GM12878 (cell line): ENCODE data around the gene KHK. TPM values are rescaled to one million over a fixed set of nuclear protein-coding genes. Genes with fewer than 3 reads are reported as not detected.

Experiments used
- ATAC-seq: fragments of 200-7000 bp; cut with Tn5 transposase; 3 replicates; pipeline ENCODE4 v1.9.1; 2020; ENCODE audit warnings: mild to moderate bottlenecking, moderate library complexity
- BruUV-seq: library from RNA; stranded (reverse); fragments of 400-500 nt; replicated peaks from 2 replicates; lab custom pipeline; 2021; lab: Mats Ljungman, UMichigan
- CTCF ChIA-PET: fragments of 300-600 bp; sonication (Branson Sonifier 250); formaldehyde crosslinking; extraction: SDS; loops from one replicate; lab custom pipeline; 2021; ENCODE audit warnings: inconsistent platforms; lab: Yijun Ruan, JAX
- POLR2A ChIA-PET: fragments of 350-600 bp; formaldehyde crosslinking; extraction: SDS; loops from one replicate; lab custom pipeline; 2021; ENCODE audit warnings: inconsistent platforms; lab: Charles Lee
- RAD21 ChIA-PET: fragments of 300-600 bp; sonication (Branson Sonifier 250); formaldehyde crosslinking; loops from one replicate; lab custom pipeline; 2023; ENCODE audit warnings: antibody characterized with exemption; ENCODE audit not compliant: unreplicated experiment; lab: Charles Lee
- SMC1A ChIA-PET: fragments of 300-600 bp; sonication (Branson Sonifier 250); formaldehyde crosslinking; loops from one replicate; lab custom pipeline; 2023; ENCODE audit not compliant: unreplicated experiment, uncharacterized antibody; lab: Charles Lee
- DNase-seq: peaks from one replicate; pipeline ENCODE4 v3.0.0-alpha.2; 2011; ENCODE audit warnings: low read depth, low spot score
- FAIRE-seq: peaks from 3 replicates; lab custom pipeline; 2011; peaks lifted over from hg19 to GRCh38; lab: Jason Lieb, UNC
- H2AFZ ChIP-seq: 2 replicates; pipeline ENCODE4 v1.6.0; 2011; ENCODE audit warnings: low read depth, low read length, control low read depth; ENCODE audit not compliant: control insufficient read depth
- H3K27ac ChIP-seq: 2 replicates; pipeline ENCODE4 v1.5.1; 2011; ENCODE audit warnings: control low read depth; ENCODE audit not compliant: control insufficient read depth, insufficient read depth
- H3K27me3 ChIP-seq, 2 experiments: replicated peaks in 1 of 2; 2 replicates each; pipeline versions ENCODE4 v1.6.0 to v1.6.1; 2011; ENCODE audit warnings: low read length in 1 of 2; ENCODE audit not compliant: control insufficient read depth in 2 of 2, insufficient read depth in 2 of 2
- H3K36me3 ChIP-seq, 2 experiments: 2 replicates each; pipeline ENCODE4 v1.5.1; 2011; ENCODE audit warnings: low read length in 1 of 2; ENCODE audit not compliant: control insufficient read depth in 2 of 2, insufficient read depth in 2 of 2
- H3K4me1 ChIP-seq: 2 replicates; pipeline ENCODE4 v1.6.1; 2011; ENCODE audit warnings: mild to moderate bottlenecking, low read length, moderate library complexity, mixed read lengths; ENCODE audit not compliant: control insufficient read depth, insufficient read depth
- H3K4me2 ChIP-seq: 2 replicates; pipeline ENCODE4 v1.6.0; 2011; ENCODE audit warnings: control low read depth; ENCODE audit not compliant: control insufficient read depth, insufficient read depth
- H3K4me3 ChIP-seq: fragments of 200-600 bp; sonication (generic); 2 replicates; pipeline ENCODE4 v1.5.1; 2016
- H3K79me2 ChIP-seq: 2 replicates; pipeline ENCODE4 v1.6.0; 2011; ENCODE audit warnings: low read length; ENCODE audit not compliant: control insufficient read depth, insufficient read depth
- H3K9ac ChIP-seq: 2 replicates; pipeline ENCODE4 v1.8.0; 2011; ENCODE audit warnings: low read length, control low read depth, mixed read lengths; ENCODE audit not compliant: control insufficient read depth, insufficient read depth
- H3K9me3 ChIP-seq: replicated peaks from 3 replicates; pipeline ENCODE4 v1.5.1; 2011; ENCODE audit warnings: mild to moderate bottlenecking, low read length; ENCODE audit not compliant: control insufficient read depth, insufficient read depth
- H4K20me1 ChIP-seq: 2 replicates; pipeline ENCODE4 v1.6.0; 2011; ENCODE audit not compliant: control insufficient read depth, insufficient read depth
- EGR1 ChIP-seq, 2 experiments: IDR thresholded peaks; 1 replicate in 1 of 2; 2 replicates in 1 of 2; pipeline ENCODE4 v1.6.1; 2011 to 2012; ENCODE audit warnings: low read depth in 2 of 2, low read length in 2 of 2, borderline replicate concordance in 1 of 2, mild to moderate bottlenecking in 1 of 2, moderate library complexity in 1 of 2
- EP300 ChIP-seq, 2 experiments: fragments of 150-350 bp in 1 of 2; IDR thresholded peaks; 2 replicates each; pipeline ENCODE4 v1.6.1; 2011 to 2012; ENCODE audit warnings: low read depth in 2 of 2, low read length in 2 of 2, borderline replicate concordance in 1 of 2, improper control_type of control experiment in 1 of 2, inconsistent platforms in 1 of 2; ENCODE audit not compliant: control insufficient read depth in 1 of 2
- ETV6 ChIP-seq, 2 experiments: fragments of 450-650 bp in 1 of 2; IDR thresholded peaks in 1 of 2; conservative IDR thresholded peaks in 1 of 2; 2 replicates each; pipeline ENCODE4 v1.6.1; 2014; ENCODE audit warnings: antibody characterized with exemption in 1 of 2, borderline replicate concordance in 1 of 2, low read depth in 1 of 2, mild to moderate bottlenecking in 1 of 2, moderate library complexity in 1 of 2
- GABPA ChIP-seq: IDR thresholded peaks from 2 replicates; pipeline ENCODE4 v1.6.1; 2014; ENCODE audit warnings: antibody characterized with exemption, low read depth, mild to moderate bottlenecking, inconsistent platforms
- HCFC1 ChIP-seq: fragments of 150-350 bp; IDR thresholded peaks from 2 replicates; pipeline ENCODE4 v1.6.1; 2014; ENCODE audit warnings: low read length
- MYC ChIP-seq: IDR thresholded peaks from 2 replicates; pipeline ENCODE4 v1.6.1; 2011; ENCODE audit warnings: mild to moderate bottlenecking, low read length, moderate library complexity, inconsistent platforms; ENCODE audit not compliant: insufficient read depth, insufficient replicate concordance, insufficient read length, severe bottlenecking
- NFIC ChIP-seq: IDR thresholded peaks from 2 replicates; pipeline ENCODE4 v1.6.1; 2012; ENCODE audit warnings: low read depth, mild to moderate bottlenecking, inconsistent platforms, low read length, moderate library complexity
- PAX5 ChIP-seq: IDR thresholded peaks from 2 replicates; pipeline ENCODE4 v1.6.1; 2011; ENCODE audit warnings: low read depth, low read length, borderline replicate concordance
- SMAD1 ChIP-seq: fragments of 450-650 bp; IDR thresholded peaks from 2 replicates; pipeline ENCODE4 v1.6.1; 2018; ENCODE audit warnings: mild to moderate bottlenecking, low read depth; ENCODE audit not compliant: partially characterized antibody
- ZNF274 ChIP-seq: IDR thresholded peaks from one replicate; pipeline ENCODE4 v1.8.0; 2011; ENCODE audit not compliant: insufficient read length, insufficient read depth
- ZSCAN29 ChIP-seq: fragments of 450-650 bp; IDR thresholded peaks from 2 replicates; pipeline ENCODE4 v1.6.1; 2017; ENCODE audit warnings: mild to moderate bottlenecking, moderate library complexity
- WGBS: methylation state at CpG from one replicate; pipeline ENCODE4 v1.1.6; 2016; ENCODE audit warnings: low lambda C conversion rate; ENCODE audit not compliant: insufficient replicate concordance, insufficient coverage; ENCODE audit errors: missing lambda C conversion rate; 5-methylcytosine and 5-hydroxymethylcytosine counted together
- in situ Hi-C: fragments of 300-500 bp; cut with MboI; formaldehyde crosslinking; loops from 9 replicates; pipeline ENCODE4 v1.14.3; 2018; ENCODE audit warnings: mixed read lengths
- intact Hi-C: fragments of 100-400 bp; cut with micrococcal nuclease; formaldehyde crosslinking; loops from one replicate; pipeline ENCODE4 v1.14.2; 2022; ENCODE audit not compliant: unreplicated experiment
- polyA plus RNA-seq, 11 experiments: library from polyadenylated mRNA; depleted of rRNA in 4 of 11; unstranded in 6 of 11; stranded (reverse) in 5 of 11; fragments of >200 nt; fragmentation: Nextera tagmentation in 4 of 11; fragmentation: Illumina TruSeq in 1 of 11; extraction: Ambion mirVana in 4 of 11; extraction: Trizol in 1 of 11; gene quantifications; 1 replicate in 1 of 11; 2 replicates in 10 of 11; pipeline versions ENCODE4 v1.2.1 to v1.2.3, GENCODE V29; 2011 to 2016; ENCODE audit warnings: inconsistent platforms in 2 of 11, missing spikeins in 2 of 11, low read depth in 1 of 11
- total RNA-seq, 4 experiments: library from RNA; depleted of rRNA in 3 of 4; stranded (reverse); fragments of >200 nt in 3 of 4; fragmentation: Illumina TruSeq in 1 of 4; extraction: Trizol in 1 of 4; gene quantifications; 2 replicates each; pipeline versions ENCODE4 v1.2.1 to v1.2.3, GENCODE V29; 2013 to 2021

The KHK gene
- total and polyA plus RNA-seq, 10 of the 15 experiments (the other 5 are each of a cell fraction or from before 2014, with no cell fraction given): 0.31 to 11.8 (median 3.9) TPM

DNA sequence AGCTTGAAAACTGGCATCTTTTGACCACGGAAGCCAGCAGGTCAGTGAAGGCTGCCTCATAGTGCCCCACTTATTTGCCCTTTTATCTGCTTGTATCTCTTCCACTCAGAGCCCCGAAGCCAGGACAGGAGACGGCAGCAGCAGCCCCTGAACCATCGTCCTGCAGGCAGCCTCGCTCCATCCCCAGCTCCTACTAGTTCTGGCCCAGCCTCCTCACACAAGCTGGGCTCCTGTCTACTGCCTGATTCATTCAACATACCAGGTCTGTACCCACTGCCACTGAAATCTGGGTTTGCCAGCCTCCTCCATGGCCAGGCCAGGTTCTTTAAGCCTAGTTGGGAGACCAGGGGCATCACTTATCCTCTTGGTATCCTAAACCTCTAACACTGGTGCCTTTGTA lies 19.2 kb upstream of the KHK start:
- H3K9me3 ChIP-seq: no peaks in the 10 kb centered on the region
- no peak overlapping the region for H3K4me2 ChIP-seq
- no peak overlapping the region for H3K27ac ChIP-seq
- no peak for ATAC-seq
- peaks cover 32% of the 10 kb centered on the region for H3K79me2 ChIP-seq
- no peak overlapping the region for H2AFZ ChIP-seq
- peaks cover 7% of the 10 kb centered on the region for H3K4me1 ChIP-seq
- intact Hi-C loops: no loop called here
- 99% methylated on average over 5 of the region's 5 CpGs for WGBS
- CTCF ChIA-PET: interaction anchor here (1.1 to 1.4 kb wide), 2 partner anchors 9 to 17 kb away, joined by 3 read pairs; partner anchors contain the start of gene AGBL5
- no TSS peak for BruUV-seq
- DNase-seq: no peak
- no peaks in the 10 kb centered on the region for H3K27me3 ChIP-seq
- no peak overlapping the region for H3K4me3 ChIP-seq
- H4K20me1 ChIP-seq: no peaks in the 10 kb centered on the region
- in situ Hi-C loops: no loop called here
- SMC1A ChIA-PET: no interaction called here
- POLR2A ChIA-PET: interaction anchor here (12.2 kb wide), 1 partner anchor 14 kb away, joined by 139 read pairs; the partner anchor contains the start of gene AGBL5
- TF ChIP-seq ETV6 (conservative IDR thresholded peaks at IDR 0.05 in 1 of 2, IDR thresholded peaks at IDR 0.05 in 1 of 2; ENCODE audit: borderline replicate concordance in 1 of 2, low read depth in 1 of 2) (no peak), NFIC (no peak), ZNF274 (no peak), MYC (no peak), ZSCAN29 (no peak), HCFC1 (no peak), GABPA (no peak), EGR1 (IDR thresholded peaks at IDR 0.05; ENCODE audit: borderline replicate concordance in 1 of 2, low read depth in 2 of 2, low read length in 2 of 2) (no peak), PAX5 (no peak), EP300 (IDR thresholded peaks at IDR 0.05; ENCODE audit: borderline replicate concordance in 1 of 2, control insufficient read depth in 1 of 2, low read depth in 2 of 2, low read length in 2 of 2) (no peak), SMAD1 (no peak)
- H3K36me3 ChIP-seq: peaks cover 3 to 25% of the 10 kb centered on the region in 2 experiments; a peak in 3 of 4 replicates
- H3K9ac ChIP-seq: no peak overlapping the region
- RAD21 ChIA-PET: interaction anchor here (1.0 kb wide), 1 partner anchor 17 kb away, joined by 3 read pairs; no protein-coding TSS in a partner anchor
- FAIRE-seq: no peak
